ENCODE results near the gene CTXND2. TPM values are rescaled to one million over a fixed set of nuclear protein-coding genes. Genes with fewer than 3 reads are reported as not detected.
"Not testable (repeated sequence)": the region's sequence is repeated elsewhere in the genome, so short reads cannot be mapped to it uniquely, and the experiment has no call there.

CTXND2 gene
- not detected for polyA plus RNA-seq
- long read RNA-seq, donor 1: 0 reads
- long read RNA-seq, donor 2: 0 reads
- long read RNA-seq, donor 3: 0 reads
- long read RNA-seq, donor 4: 0 reads
- long read RNA-seq, donor 5: 0 reads
- long read RNA-seq, donor 6: 0 reads
- long read RNA-seq, donor 7: 0 reads
- long read RNA-seq, donor 8: 0 reads
- long read RNA-seq, donor 9: 0 reads
- long read RNA-seq, donor 10: 0 reads
- long read RNA-seq, donor 11: 0 reads

GRCh38 chr1:150887018-150887417, at the start of gene CTXND2:
CTXND2 (plus strand) TSS chr1:150887136; CDS start chr1:150912315, 25,179 bp downstream.
- no peak for DNase-seq

GRCh38 chr1:150840850-150841249, 46.1 kb upstream of the CTXND2 start:
- not testable (repeated sequence) for H3K4me3 ChIP-seq (ENCODE audit: low read length); H3K27me3 ChIP-seq (ENCODE audit: control insufficient read depth, insufficient read depth, low read length); H3K9me3 ChIP-seq (ENCODE audit: control insufficient read depth, low read depth, low read length); H3K27ac ChIP-seq (ENCODE audit: low read length); H3K4me1 ChIP-seq (ENCODE audit: control insufficient read depth, insufficient read depth, low read length); DNase-seq
- H3K36me3 ChIP-seq (ENCODE audit: control insufficient read depth, insufficient read depth, low read length): peaks cover 20% of the 10 kb centered on the region
- WGBS (ENCODE audit: insufficient coverage, low lambda C conversion rate): 94% methylated on average over 6 of the region's 11 CpGs

More at GRCh38 chr1:150887018-150887417, at the start of gene CTXND2:
- no peak within 1 kb of the TSS for H3K27ac ChIP-seq (ENCODE audit: low read length)
- H3K27me3 ChIP-seq (ENCODE audit: control insufficient read depth, insufficient read depth, low read length): no peaks in the 10 kb centered on the region
- H3K4me1 ChIP-seq (ENCODE audit: control insufficient read depth, insufficient read depth, low read length): no peaks in the 10 kb centered on the region
- WGBS (ENCODE audit: insufficient coverage, low lambda C conversion rate): 0% methylated on average over 1 of the region's 3 CpGs
- H3K36me3 ChIP-seq (ENCODE audit: control insufficient read depth, insufficient read depth, low read length): no peaks in the 10 kb centered on the region
- H3K4me3 ChIP-seq (ENCODE audit: low read length): no peak within 1 kb of the TSS
- H3K9me3 ChIP-seq (ENCODE audit: control insufficient read depth, low read depth, low read length): no peaks in the 10 kb centered on the region

- no CpG with 5 or more reads among the region's 3 CpGs for WGBS (ENCODE audit: insufficient coverage, low lambda C conversion rate)
- Histone ChIP-seq H3K9me3 (ENCODE audit: control insufficient read depth, low read depth, low read length) (no peaks in the 10 kb centered on the region), H3K27ac (ENCODE audit: low read length) (no peak overlapping the region), H3K4me3 (ENCODE audit: low read length) (no peak overlapping the region), H3K36me3 (ENCODE audit: control insufficient read depth, insufficient read depth, low read length) (peaks cover 16% of the 10 kb centered on the region), H3K27me3 (ENCODE audit: control insufficient read depth, insufficient read depth, low read length) (no peaks in the 10 kb centered on the region), H3K4me1 (ENCODE audit: control insufficient read depth, insufficient read depth, low read length) (no peaks in the 10 kb centered on the region)
- DNase-seq: no peak
These were observed 45.3 kb upstream of the CTXND2 start for GRCh38 chr1:150841626-150842025.

GRCh38 chr1:150842343-150842742, 44.6 kb upstream of the CTXND2 start:
- no peak overlapping the region for H3K27ac ChIP-seq (ENCODE audit: low read length)
- H3K36me3 ChIP-seq (ENCODE audit: control insufficient read depth, insufficient read depth, low read length): peaks cover 14% of the 10 kb centered on the region
- 78% methylated on average over 2 of the region's 2 CpGs for WGBS (ENCODE audit: insufficient coverage, low lambda C conversion rate)

GRCh38 chr1:150842964-150843363, 44.0 kb upstream of the CTXND2 start:
- no peaks in the 10 kb centered on the region for H3K27me3 ChIP-seq (ENCODE audit: control insufficient read depth, insufficient read depth, low read length)
- no peak overlapping the region for H3K4me3 ChIP-seq (ENCODE audit: low read length)
- H3K36me3 ChIP-seq (ENCODE audit: control insufficient read depth, insufficient read depth, low read length): peaks cover 14% of the 10 kb centered on the region
- no peak overlapping the region for H3K27ac ChIP-seq (ENCODE audit: low read length)
- H3K4me1 ChIP-seq (ENCODE audit: control insufficient read depth, insufficient read depth, low read length): no peaks in the 10 kb centered on the region
- no peaks in the 10 kb centered on the region for H3K9me3 ChIP-seq (ENCODE audit: control insufficient read depth, low read depth, low read length)
- 100% methylated on average over 2 of the region's 2 CpGs for WGBS (ENCODE audit: insufficient coverage, low lambda C conversion rate)
- DNase-seq: no peak

More at GRCh38 chr1:150842343-150842742, 44.6 kb upstream of the CTXND2 start:
- DNase-seq: no peak
- Histone ChIP-seq H3K27me3 (ENCODE audit: control insufficient read depth, insufficient read depth, low read length) (no peaks in the 10 kb centered on the region), H3K4me3 (ENCODE audit: low read length) (no peak overlapping the region), H3K4me1 (ENCODE audit: control insufficient read depth, insufficient read depth, low read length) (no peaks in the 10 kb centered on the region), H3K9me3 (ENCODE audit: control insufficient read depth, low read depth, low read length) (no peaks in the 10 kb centered on the region)

- Histone ChIP-seq H3K9me3 (ENCODE audit: control insufficient read depth, low read depth, low read length) (no peaks in the 10 kb centered on the region), H3K4me3 (ENCODE audit: low read length) (no peak overlapping the region), H3K4me1 (ENCODE audit: control insufficient read depth, insufficient read depth, low read length) (no peaks in the 10 kb centered on the region), H3K27me3 (ENCODE audit: control insufficient read depth, insufficient read depth, low read length) (no peaks in the 10 kb centered on the region), H3K36me3 (ENCODE audit: control insufficient read depth, insufficient read depth, low read length) (peaks cover 13% of the 10 kb centered on the region), H3K27ac (ENCODE audit: low read length) (no peak overlapping the region)
- no peak for DNase-seq
- WGBS (ENCODE audit: insufficient coverage, low lambda C conversion rate): 100% methylated on average over 1 of the region's 2 CpGs
These were observed 43.5 kb upstream of the CTXND2 start for GRCh38 chr1:150843474-150843873.

- no peaks in the 10 kb centered on the region for H3K27me3 ChIP-seq (ENCODE audit: control insufficient read depth, insufficient read depth, low read length)
- H3K36me3 ChIP-seq (ENCODE audit: control insufficient read depth, insufficient read depth, low read length): peaks cover 5% of the 10 kb centered on the region
- DNase-seq: no peak
- H3K9me3 ChIP-seq (ENCODE audit: control insufficient read depth, low read depth, low read length): peaks cover 9% of the 10 kb centered on the region
- WGBS (ENCODE audit: insufficient coverage, low lambda C conversion rate): 95% methylated on average over 3 of the region's 4 CpGs
- no peak overlapping the region for H3K27ac ChIP-seq (ENCODE audit: low read length)
- H3K4me1 ChIP-seq (ENCODE audit: control insufficient read depth, insufficient read depth, low read length): no peaks in the 10 kb centered on the region
- H3K4me3 ChIP-seq (ENCODE audit: low read length): no peak overlapping the region
These were observed 40.3 kb upstream of the CTXND2 start for GRCh38 chr1:150846473-150847146.

- H3K4me1 ChIP-seq (ENCODE audit: control insufficient read depth, insufficient read depth, low read length): not testable (repeated sequence)
- no CpG with 5 or more reads among the region's 49 CpGs for WGBS (ENCODE audit: insufficient coverage, low lambda C conversion rate)
These were observed 36.1 kb upstream of the CTXND2 start for GRCh38 chr1:150850801-150851362.

GRCh38 chr1:150852734-150853133, 34.2 kb upstream of the CTXND2 start:
- H3K27ac ChIP-seq (ENCODE audit: low read length); DNase-seq; H3K4me1 ChIP-seq (ENCODE audit: control insufficient read depth, insufficient read depth, low read length); H3K27me3 ChIP-seq (ENCODE audit: control insufficient read depth, insufficient read depth, low read length); H3K9me3 ChIP-seq (ENCODE audit: control insufficient read depth, low read depth, low read length); H3K4me3 ChIP-seq (ENCODE audit: low read length): not testable (repeated sequence)
- 86% methylated on average over 1 of the region's 3 CpGs for WGBS (ENCODE audit: insufficient coverage, low lambda C conversion rate)
- H3K36me3 ChIP-seq (ENCODE audit: control insufficient read depth, insufficient read depth, low read length): peaks cover 24% of the 10 kb centered on the region

More at GRCh38 chr1:150850801-150851362, 36.1 kb upstream of the CTXND2 start:
- not testable (repeated sequence) for H3K4me3 ChIP-seq (ENCODE audit: low read length); DNase-seq; H3K27me3 ChIP-seq (ENCODE audit: control insufficient read depth, insufficient read depth, low read length); H3K27ac ChIP-seq (ENCODE audit: low read length); H3K9me3 ChIP-seq (ENCODE audit: control insufficient read depth, low read depth, low read length)
- H3K36me3 ChIP-seq (ENCODE audit: control insufficient read depth, insufficient read depth, low read length): peaks cover 24% of the 10 kb centered on the region

- H3K4me3 ChIP-seq (ENCODE audit: low read length): no peak overlapping the region
- H3K27me3 ChIP-seq (ENCODE audit: control insufficient read depth, insufficient read depth, low read length): no peaks in the 10 kb centered on the region
- no peak overlapping the region for H3K27ac ChIP-seq (ENCODE audit: low read length)
- 100% methylated on average over 2 of the region's 2 CpGs for WGBS (ENCODE audit: insufficient coverage, low lambda C conversion rate)
- no peaks in the 10 kb centered on the region for H3K9me3 ChIP-seq (ENCODE audit: control insufficient read depth, low read depth, low read length)
- no peaks in the 10 kb centered on the region for H3K4me1 ChIP-seq (ENCODE audit: control insufficient read depth, insufficient read depth, low read length)
- peaks cover 9% of the 10 kb centered on the region for H3K36me3 ChIP-seq (ENCODE audit: control insufficient read depth, insufficient read depth, low read length)
- DNase-seq: no peak
These were observed 23.2 kb upstream of the CTXND2 start for GRCh38 chr1:150863724-150864123.
